ENCODE measurements around the gene PDGFD.
"Not testable (repeated sequence)": the region's sequence is repeated elsewhere in the genome, so short reads cannot be mapped to it uniquely, and the experiment has no call there.

Gene PDGFD

GRCh38 chr11:104054911-104055529 lies 108.9 kb downstream of the PDGFD start:
- no peak for DNase-seq (ENCODE audit: low read depth in 2 of 2)

GRCh38 chr11:104053743-104054478 lies 110.0 kb downstream of the PDGFD start:
- no peak for DNase-seq (ENCODE audit: low read depth in 2 of 2)

GRCh38 chr11:104051778-104052177 lies 112.2 kb downstream of the PDGFD start:
- DNase-seq (ENCODE audit: low read depth in 2 of 2) = no peak

- DNase-seq (ENCODE audit: low read depth in 2 of 2) = no peak
Observed at GRCh38 chr11:104049116-104049515, 114.8 kb downstream of the PDGFD start.

DNA sequence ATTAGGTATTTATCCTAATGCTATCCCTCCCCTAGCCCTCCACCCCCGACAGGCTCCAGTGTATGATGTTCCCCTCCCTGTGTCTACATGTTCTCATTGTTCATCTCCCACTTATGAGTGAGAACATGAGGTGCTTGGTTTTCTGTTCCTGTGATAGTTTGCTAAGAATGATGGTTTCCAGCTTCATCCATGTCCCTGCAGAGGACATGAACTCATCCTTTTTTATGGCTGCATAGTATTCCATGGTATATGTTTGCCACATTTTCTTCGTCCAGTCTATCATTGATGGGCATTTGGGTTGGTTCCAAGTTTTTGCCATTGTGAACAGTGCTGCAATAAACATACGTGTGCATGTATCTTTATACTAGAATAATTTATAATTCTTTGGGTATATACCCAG lies 117.1 kb downstream of the PDGFD start:
- DNase-seq (ENCODE audit: low read depth in 2 of 2) = not testable (repeated sequence)

- DNase-seq (ENCODE audit: low read depth in 2 of 2) = no peak
Observed at GRCh38 chr11:104046331-104046730, 117.6 kb downstream of the PDGFD start.

DNA sequence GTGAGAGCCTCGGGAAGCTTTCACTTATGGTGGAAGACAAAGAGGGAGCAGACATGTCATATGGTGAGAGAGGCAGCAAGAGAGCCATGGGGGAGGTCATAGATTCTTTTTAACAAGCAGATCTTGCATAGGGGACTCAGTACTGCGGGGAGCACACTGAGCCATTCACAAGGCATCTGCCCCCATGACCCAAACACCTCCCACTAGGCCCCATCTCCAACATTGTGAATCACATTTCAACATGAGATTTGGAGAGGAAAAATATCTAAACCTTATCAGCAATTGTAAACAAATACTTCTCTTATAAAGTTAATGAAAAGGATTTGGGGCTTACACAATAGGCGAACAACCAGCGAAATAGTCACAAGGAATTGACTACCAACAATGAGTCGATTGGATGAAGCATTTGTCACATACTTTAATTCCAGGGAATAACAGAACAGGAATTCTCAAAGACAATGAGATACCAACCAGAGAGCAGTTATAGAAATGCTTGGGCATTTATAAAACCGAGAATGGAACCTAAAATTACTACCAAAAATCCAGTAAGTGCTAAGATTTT lies 120.2 kb downstream of the PDGFD start:
- no peak for DNase-seq (ENCODE audit: low read depth in 2 of 2)

DNA sequence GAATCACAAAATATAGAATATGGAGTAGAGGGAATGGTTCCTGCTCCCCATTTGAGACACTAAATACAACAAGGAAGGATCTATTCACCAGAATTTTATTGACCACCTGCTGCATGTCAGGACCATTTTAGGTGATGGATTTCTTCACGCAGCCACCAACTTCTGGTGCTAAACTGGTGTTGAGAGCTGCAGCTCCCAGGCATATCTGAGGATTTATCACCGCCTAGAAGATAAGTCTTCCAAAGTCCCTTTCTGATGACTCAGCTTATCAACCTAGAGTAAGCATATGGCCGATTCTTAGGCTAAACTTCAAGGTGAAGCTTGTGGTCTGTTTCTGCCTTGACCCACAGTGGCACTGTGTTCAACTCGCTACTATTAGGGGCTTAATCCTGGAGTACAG lies 120.8 kb downstream of the PDGFD start:
- no peak for DNase-seq (ENCODE audit: low read depth in 2 of 2)

DNA sequence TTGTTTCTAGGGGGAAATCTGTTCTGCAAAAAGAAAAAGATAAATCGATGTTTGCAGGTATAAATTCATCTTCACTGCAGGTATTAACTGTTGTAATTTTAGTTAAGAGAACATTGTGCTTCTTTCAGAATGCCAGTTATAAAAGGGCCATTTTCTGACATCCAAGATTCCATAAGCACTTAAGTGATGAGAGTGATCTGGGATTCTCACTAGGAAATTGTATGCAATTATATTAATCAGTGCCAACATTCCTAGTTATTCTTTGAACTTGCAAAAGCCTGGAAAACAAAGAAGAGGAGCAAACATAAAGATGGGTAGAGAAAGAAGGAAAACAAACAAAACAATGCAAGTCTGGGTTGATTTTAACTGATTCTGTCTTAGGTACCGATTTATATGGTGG lies 122.2 kb downstream of the PDGFD start:
- DNase-seq (ENCODE audit: low read depth in 2 of 2) = no peak

DNA sequence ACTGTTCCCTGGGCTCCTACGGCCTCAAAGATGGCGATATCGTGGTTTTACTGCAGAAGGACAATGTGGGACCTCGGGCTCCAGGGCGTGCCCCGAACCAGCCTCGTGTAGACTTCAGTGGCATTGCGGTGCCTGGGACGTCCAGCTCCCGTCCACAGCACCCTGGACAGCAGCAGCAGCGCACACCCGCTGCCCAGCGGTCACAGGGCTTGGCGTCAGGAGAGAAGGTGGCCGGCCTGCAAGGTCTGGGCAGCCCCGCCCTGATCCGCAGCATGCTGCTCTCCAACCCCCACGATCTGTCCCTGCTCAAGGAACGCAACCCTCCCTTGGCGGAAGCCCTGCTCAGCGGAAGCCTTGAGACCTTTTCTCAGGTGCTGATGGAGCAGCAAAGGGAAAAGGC lies 127.0 kb downstream of the PDGFD start:
- no peak for DNase-seq (ENCODE audit: low read depth in 2 of 2)

- no peak for DNase-seq (ENCODE audit: low read depth in 2 of 2)
Observed at GRCh38 chr11:104036588-104036987, 127.4 kb downstream of the PDGFD start, which contains the start of gene DDI1. Gene DDI1, plus strand, starts transcription at chr11:104036640. Its CDS starts 183 bp downstream, at chr11:104036823.

- DNase-seq (ENCODE audit: low read depth in 2 of 2) = no peak
Observed at GRCh38 chr11:104033561-104033960, 130.4 kb downstream of the PDGFD start.

GRCh38 chr11:104033134-104033533 lies 130.8 kb downstream of the PDGFD start:
- no peak for DNase-seq (ENCODE audit: low read depth in 2 of 2)

DNA sequence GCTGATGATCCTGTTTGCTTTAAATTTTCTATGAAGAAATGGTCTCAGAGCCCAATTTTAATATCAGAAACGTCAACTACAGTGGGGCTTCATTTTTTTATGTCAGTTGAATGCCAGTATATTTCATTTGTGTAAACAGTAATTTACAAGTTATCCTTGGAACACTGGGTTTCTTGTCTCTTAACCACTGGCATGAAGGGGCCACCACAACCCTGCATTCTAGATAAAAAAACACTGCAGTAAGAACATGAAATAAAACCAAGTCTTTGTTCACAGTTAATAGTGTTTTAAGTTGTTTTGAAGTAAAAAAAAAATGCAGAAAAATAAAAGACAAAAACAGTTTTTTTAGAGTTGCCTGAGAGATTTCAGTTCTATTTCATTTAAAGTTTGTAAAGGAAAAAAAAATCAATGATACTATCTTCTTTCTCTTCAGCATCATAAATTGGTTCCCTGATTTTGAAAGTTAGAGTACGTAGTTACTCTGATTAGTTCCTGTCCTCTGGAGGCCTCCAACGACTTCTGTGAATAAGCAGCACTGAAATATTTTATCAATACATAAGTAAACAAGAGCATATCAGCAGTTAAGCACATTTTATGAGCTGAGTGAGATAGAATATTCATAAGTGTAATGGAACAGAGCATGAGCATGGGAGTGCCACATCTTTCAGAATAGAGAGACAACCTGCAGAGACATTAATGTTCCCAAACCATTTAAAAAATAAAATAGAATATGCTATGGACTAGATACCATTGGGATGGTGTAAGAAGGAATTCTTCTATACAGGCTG lies 135.3 kb downstream of the PDGFD start:
- DNase-seq (ENCODE audit: low read depth in 2 of 2) = no peak

GRCh38 chr11:104024572-104024971 lies 139.4 kb downstream of the PDGFD start:
- no peak for DNase-seq (ENCODE audit: low read depth in 2 of 2)

DNA sequence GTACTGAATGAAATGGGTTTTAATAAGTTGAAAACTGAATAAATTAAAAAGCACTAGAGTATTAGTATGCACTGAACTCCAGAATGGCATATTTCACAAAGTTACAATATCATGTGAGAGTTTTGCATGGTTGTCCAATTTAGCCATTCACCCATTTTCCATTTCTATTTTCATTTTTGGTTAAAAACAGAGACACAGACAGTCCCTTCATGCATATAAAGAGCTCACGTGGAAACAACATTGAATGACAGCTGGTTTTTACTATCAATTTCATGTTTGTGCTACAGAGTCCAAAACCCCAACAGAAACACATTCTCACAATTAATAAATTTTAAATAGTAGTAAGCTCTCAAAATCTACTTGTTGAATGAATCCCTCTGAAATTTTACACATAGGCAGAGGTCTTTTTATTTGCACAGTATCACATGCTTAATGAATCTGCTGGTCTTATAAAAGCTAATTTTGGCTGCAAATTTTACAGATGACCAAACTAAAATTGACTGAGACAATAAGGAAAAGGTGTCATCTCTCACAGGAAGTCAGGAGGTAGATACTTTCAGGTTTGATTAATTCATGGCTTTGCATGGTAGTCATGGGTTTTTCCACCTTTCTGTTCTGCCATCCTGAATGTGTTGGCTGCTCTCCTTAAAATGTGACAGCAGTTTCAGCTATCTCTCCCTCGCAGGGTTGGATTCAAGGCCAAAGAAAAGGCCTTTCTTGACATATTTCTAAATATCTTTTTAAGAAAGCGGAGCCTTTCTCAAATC lies 148.1 kb downstream of the PDGFD start:
- no peak for DNase-seq (ENCODE audit: low read depth in 2 of 2)

DNA sequence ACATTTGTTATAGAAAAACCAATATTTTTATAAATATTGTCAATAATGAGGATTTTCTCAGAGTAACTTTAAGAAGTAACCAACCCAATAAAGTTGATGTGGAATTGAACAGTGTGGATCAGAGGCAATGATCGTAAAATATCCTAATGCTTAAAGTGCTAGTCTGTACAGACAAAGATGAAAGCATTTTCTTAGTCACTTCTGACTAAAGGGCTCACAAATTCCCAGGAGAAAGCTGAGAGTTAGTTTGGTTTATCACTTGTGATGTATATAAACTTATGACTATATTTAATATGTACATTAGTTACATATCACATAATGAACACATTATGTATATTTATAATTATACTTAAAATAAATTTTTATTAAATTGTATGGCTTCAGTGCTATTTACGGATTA lies 152.9 kb downstream of the PDGFD start:
- DNase-seq (ENCODE audit: low read depth in 2 of 2) = no peak

DNA sequence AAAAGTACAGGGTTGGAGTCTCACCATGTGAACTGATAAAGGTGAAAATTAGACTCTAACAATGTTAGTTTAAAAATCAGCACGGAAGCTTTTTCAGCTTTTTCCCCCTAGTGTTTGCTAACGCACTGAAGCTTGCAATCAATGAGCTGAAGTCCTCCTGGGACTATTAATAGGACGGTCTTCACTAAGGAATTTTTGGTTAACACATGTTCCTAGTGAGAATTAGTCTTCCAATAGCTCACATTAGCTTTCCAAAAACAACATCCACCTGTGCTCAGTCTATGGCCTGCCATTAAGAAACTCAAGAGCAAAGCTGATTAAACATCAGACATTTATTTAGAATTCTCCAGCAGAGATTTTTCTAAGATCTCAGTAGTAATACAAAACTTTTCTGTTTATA lies 154.2 kb downstream of the PDGFD start:
- no peak for DNase-seq (ENCODE audit: low read depth in 2 of 2)

GRCh38 chr11:104005234-104005855 lies 158.6 kb downstream of the PDGFD start:
- DNase-seq (ENCODE audit: low read depth in 2 of 2) = no peak

DNA sequence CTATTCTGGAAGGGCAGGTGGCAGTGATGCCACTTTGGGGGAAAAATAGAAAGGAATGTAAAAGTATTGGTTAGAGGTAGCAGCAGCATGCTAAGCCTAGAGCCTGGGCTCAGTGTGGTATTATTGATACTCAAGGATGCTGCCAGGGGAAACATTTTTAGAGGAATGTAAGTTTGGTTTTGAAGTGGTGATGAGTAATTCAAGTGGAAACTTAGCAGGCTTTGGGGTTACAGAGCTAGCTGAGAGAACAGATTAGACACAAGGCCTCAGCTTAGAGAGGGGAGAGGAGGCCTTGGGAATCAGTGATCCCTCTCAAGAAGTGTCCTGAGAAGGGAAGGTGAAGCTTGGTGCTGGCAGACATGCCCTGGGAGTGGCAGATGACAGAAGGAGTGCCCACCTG lies 160.5 kb downstream of the PDGFD start:
- no peak for DNase-seq (ENCODE audit: low read depth in 2 of 2)

GRCh38 chr11:104001561-104002056 lies 162.3 kb downstream of the PDGFD start:
- DNase-seq (ENCODE audit: low read depth in 2 of 2) = no peak
